Activated CD4-positive, alpha-beta T cell treated with anti-CD3 and anti-CD28 coated beads, Interleukin-2, amount 10 ng/mL, durations not matched to agents 24 days and 14 days (primary cell): ENCODE data around the gene DEUP1. TPM values are rescaled to one million over a fixed set of nuclear protein-coding genes. Genes with fewer than 3 reads are reported as not detected.
A peak's percentile ranks its signal among the peaks of the same experiment; 100 is the strongest.
"Not testable (repeated sequence)": the region's sequence is repeated elsewhere in the genome, so short reads cannot be mapped to it uniquely, and the experiment has no call there.

Source experiments
- DNase-seq: peaks from one replicate; pipeline ENCODE4 v3.0.0; 2022
- H3K27ac Mint-ChIP-seq: one replicate; pipeline ENCODE4 v1.8.0; 2022; ENCODE audit warnings: mild to moderate bottlenecking, mixed read lengths
- H3K27me3 Mint-ChIP-seq: one replicate; pipeline ENCODE4 v1.8.0; 2022; ENCODE audit warnings: mixed read lengths
- H3K36me3 Mint-ChIP-seq: one replicate; pipeline ENCODE4 v1.8.0; 2022; ENCODE audit warnings: low read depth, mild to moderate bottlenecking, mixed read lengths
- H3K4me1 Mint-ChIP-seq: one replicate; pipeline ENCODE4 v1.8.0; 2021; ENCODE audit warnings: mixed read lengths
- H3K4me3 Mint-ChIP-seq: one replicate; pipeline ENCODE4 v1.8.0; 2022; ENCODE audit warnings: mild to moderate bottlenecking, moderate library complexity, mixed read lengths
- H3K9me3 Mint-ChIP-seq: one replicate; pipeline ENCODE4 v1.8.0; 2021; ENCODE audit warnings: mixed read lengths
- intact Hi-C: fragments of 100-400 bp; cut with micrococcal nuclease; formaldehyde crosslinking; loops from one replicate; pipeline ENCODE4 v1.15.1; 2023
- total RNA-seq: library from RNA; stranded (reverse); gene quantifications from 2 replicates; pipeline ENCODE4 v1.2.3, GENCODE V29; 2022

Gene DEUP1
- total RNA-seq, 1 donor from 2014 or later: not detected

DNA sequence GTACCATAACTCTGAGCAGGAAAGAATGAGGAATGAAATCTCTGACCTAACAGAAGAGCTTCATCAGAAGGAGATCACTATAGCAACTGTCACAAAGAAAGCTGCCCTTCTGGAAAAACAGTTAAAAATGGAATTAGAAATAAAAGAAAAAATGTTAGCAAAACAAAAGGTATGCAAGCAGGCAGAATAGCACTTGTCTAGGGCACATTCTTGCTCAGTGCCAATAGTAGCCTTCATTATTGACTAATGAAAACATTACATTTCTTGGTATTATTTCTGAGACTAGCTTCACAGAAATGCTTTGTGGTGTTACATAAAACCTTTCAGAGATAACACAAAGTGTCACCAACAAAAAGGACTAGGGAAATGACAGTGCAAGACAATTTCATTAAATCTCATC, 63.9 kb downstream of the DEUP1 start:
- no peak overlapping the region for H3K27ac Mint-ChIP-seq
- intact Hi-C loops: no loop called here
- no peaks in the 10 kb centered on the region for H3K36me3 Mint-ChIP-seq
- DNase-seq: no peak
- H3K4me3 Mint-ChIP-seq: no peak overlapping the region
- H3K9me3 Mint-ChIP-seq: no peaks in the 10 kb centered on the region
- no peaks in the 10 kb centered on the region for H3K4me1 Mint-ChIP-seq
- no peaks in the 10 kb centered on the region for H3K27me3 Mint-ChIP-seq

DNA sequence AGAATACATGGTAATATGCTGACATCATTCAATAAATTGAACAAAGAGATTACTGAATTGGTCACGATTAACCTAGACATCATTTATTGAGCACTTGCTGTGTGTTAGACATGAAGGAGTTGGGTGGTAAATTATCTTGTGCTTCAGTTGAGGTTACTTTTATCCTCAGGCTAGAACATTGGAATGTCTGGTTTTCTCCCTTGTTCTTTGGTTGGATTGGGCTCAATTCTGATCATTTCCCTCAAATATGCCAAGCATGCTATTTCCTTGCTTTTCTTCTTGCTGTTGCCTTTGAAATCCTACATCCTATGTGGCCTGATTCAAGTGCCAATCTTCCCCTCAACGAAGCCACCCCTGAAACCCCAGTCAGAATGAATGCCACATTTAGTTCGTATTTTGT, 65.8 kb downstream of the DEUP1 start:
- H3K27ac Mint-ChIP-seq: no peak overlapping the region
- no peaks in the 10 kb centered on the region for H3K4me1 Mint-ChIP-seq
- peaks cover 2% of the 10 kb centered on the region for H3K27me3 Mint-ChIP-seq
- no peak for DNase-seq
- H3K36me3 Mint-ChIP-seq: no peaks in the 10 kb centered on the region
- intact Hi-C loops: no loop called here
- H3K4me3 Mint-ChIP-seq: no peak overlapping the region
- H3K9me3 Mint-ChIP-seq: no peaks in the 10 kb centered on the region

DNA sequence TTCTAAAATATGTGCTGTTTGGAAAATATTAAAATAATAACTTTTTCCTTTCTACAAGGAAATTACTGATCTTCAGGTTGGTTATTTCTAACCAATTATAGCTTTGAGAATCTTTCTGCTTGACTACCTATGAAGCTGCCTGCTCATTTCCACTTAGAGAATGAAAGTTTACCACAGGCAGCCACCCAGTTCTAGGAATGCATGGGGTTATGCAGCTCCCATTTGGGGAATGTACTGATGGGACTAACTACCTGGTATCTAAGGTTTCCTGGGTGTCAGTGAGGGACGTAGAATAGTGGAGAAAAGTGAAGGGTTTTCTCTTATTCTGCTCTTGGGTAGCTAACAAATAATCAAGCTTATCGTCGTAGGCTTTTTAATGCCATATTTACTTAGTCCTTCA, 73.4 kb downstream of the DEUP1 start:
- Mint-ChIP-seq H3K36me3 (no peaks in the 10 kb centered on the region), H3K27me3 (peaks cover 8% of the 10 kb centered on the region), H3K4me3 (no peak overlapping the region), H3K27ac (no peak overlapping the region), H3K4me1 (no peaks in the 10 kb centered on the region), H3K9me3 (no peaks in the 10 kb centered on the region)
- DNase-seq: no peak
- intact Hi-C loops: no loop called here

DNA sequence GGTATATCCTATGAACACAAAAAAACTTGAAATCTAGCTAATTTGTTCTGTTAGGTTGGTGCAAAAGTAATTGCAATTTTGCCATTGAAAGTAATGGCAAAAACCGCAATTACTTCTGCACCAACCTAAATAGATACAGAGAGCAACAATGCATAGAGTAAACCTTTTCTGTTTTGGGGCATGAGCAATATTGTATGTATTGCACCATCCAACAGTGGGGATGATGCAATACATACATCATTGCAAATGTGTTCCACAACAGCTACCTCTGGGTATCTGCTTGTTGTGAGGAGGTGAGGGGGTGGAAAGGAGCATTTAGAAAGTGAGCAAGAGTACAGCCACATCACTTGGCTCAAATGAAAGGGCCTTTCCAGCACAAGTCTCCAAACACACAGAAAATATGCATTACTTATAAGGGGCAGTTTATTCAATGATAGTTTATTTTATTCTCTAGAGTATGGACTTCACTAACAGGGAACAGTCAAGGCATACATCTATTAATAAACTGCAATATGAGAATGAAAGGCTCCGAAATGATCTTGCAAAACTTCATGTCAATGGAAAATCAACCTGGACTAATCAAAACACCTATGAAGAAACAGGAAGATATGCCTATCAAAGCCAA, 77.3 kb downstream of the DEUP1 start:
- Mint-ChIP-seq H3K4me1 (no peaks in the 10 kb centered on the region), H3K9me3 (no peaks in the 10 kb centered on the region), H3K4me3 (no peak overlapping the region), H3K27me3 (peaks cover 11% of the 10 kb centered on the region), H3K36me3 (no peaks in the 10 kb centered on the region), H3K27ac (no peak overlapping the region)
- no peak for DNase-seq
- intact Hi-C loops: no loop called here

- Mint-ChIP-seq H3K27ac (no peak overlapping the region), H3K27me3 (peaks cover 11% of the 10 kb centered on the region), H3K36me3 (no peaks in the 10 kb centered on the region), H3K4me1 (no peaks in the 10 kb centered on the region), H3K9me3 (no peaks in the 10 kb centered on the region), H3K4me3 (no peak overlapping the region)
- no peak for DNase-seq
- intact Hi-C loops: no loop called here
Measured at GRCh38 chr11:93410441-93410840, 79.9 kb downstream of the DEUP1 start.

- no peaks in the 10 kb centered on the region for H3K36me3 Mint-ChIP-seq
- H3K27ac Mint-ChIP-seq: no peak overlapping the region
- DNase-seq: no peak
- no peaks in the 10 kb centered on the region for H3K4me1 Mint-ChIP-seq
- peaks cover 9% of the 10 kb centered on the region for H3K27me3 Mint-ChIP-seq
- intact Hi-C loops: no loop called here
- no peak overlapping the region for H3K4me3 Mint-ChIP-seq
- H3K9me3 Mint-ChIP-seq: no peaks in the 10 kb centered on the region
Measured at GRCh38 chr11:93411705-93412104, 81.2 kb downstream of the DEUP1 start.

GRCh38 chr11:93432247-93432646, 101.7 kb downstream of the DEUP1 start:
- intact Hi-C loops: no loop called here
- Mint-ChIP-seq H3K27me3 (no peaks in the 10 kb centered on the region), H3K27ac (no peak overlapping the region), H3K36me3 (no peaks in the 10 kb centered on the region), H3K9me3 (no peaks in the 10 kb centered on the region), H3K4me1 (no peaks in the 10 kb centered on the region), H3K4me3 (no peak overlapping the region)
- no peak for DNase-seq

GRCh38 chr11:93443232-93443631, 112.7 kb downstream of the DEUP1 start:
- DNase-seq, H3K4me3 Mint-ChIP-seq, intact Hi-C loops, H3K27me3 Mint-ChIP-seq, H3K36me3 Mint-ChIP-seq, H3K27ac Mint-ChIP-seq, H3K9me3 Mint-ChIP-seq, H3K4me1 Mint-ChIP-seq: not testable (repeated sequence)

DNA sequence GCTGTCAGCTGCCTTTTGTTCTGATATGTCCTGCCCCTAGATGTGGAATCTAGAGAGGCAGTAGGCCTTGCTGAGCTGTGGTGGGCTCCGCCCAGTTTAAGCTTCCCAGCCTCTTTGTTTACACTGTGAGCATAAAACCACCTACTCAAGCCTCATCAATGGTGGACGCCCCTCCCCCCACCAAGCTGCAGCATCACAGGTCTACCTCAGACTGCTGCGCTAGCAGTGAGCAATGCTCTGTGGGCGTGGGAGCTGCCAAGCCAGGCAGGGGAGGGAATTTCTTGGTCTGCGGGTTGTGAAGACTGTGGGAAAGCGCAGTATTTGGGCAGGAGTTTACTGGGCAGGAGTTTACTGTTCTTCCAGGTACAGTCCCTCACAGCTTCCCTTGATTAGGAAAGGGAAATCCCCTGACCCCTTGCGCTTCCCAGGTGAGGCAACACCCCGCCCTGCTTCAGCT, 114.1 kb downstream of the DEUP1 start:
- H3K36me3 Mint-ChIP-seq: no peaks in the 10 kb centered on the region
- no peaks in the 10 kb centered on the region for H3K4me1 Mint-ChIP-seq
- H3K9me3 Mint-ChIP-seq: peaks cover 5% of the 10 kb centered on the region
- peak; percentile 58 for DNase-seq
- H3K27me3 Mint-ChIP-seq: peaks cover 5% of the 10 kb centered on the region
- intact Hi-C loops: no loop called here
- no peak overlapping the region for H3K27ac Mint-ChIP-seq
- no peak overlapping the region for H3K4me3 Mint-ChIP-seq

- H3K27ac Mint-ChIP-seq: no peak overlapping the region
- H3K36me3 Mint-ChIP-seq: no peaks in the 10 kb centered on the region
- H3K4me3 Mint-ChIP-seq: no peak overlapping the region
- peaks cover 18% of the 10 kb centered on the region for H3K27me3 Mint-ChIP-seq
- intact Hi-C loops: no loop called here
- H3K4me1 Mint-ChIP-seq: no peaks in the 10 kb centered on the region
- peaks cover 4% of the 10 kb centered on the region for H3K9me3 Mint-ChIP-seq
- no peak for DNase-seq
Measured at GRCh38 chr11:93458286-93458685, 127.7 kb downstream of the DEUP1 start.

DNA sequence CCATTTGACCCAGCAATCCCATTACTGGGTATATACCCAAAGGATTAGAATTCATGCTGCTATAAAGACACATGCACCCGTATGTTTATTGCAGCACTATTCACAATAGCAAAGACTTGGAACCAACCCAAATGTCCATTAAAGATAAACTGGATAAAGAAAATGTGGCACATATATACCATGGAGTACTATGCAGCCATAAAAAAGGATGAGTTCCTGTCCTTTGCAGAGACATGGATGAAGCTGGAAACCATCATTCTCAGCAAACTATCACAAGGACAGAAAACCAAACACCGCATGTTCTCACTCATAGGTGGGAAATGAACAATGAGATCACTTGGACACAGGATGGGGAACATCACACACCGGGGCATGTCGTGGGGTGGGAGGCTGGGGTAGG, 133.1 kb downstream of the DEUP1 start:
- H3K9me3 Mint-ChIP-seq, DNase-seq, H3K4me3 Mint-ChIP-seq, intact Hi-C loops, H3K36me3 Mint-ChIP-seq, H3K27ac Mint-ChIP-seq, H3K4me1 Mint-ChIP-seq: not testable (repeated sequence)
- peaks cover 14% of the 10 kb centered on the region for H3K27me3 Mint-ChIP-seq

- no peaks in the 10 kb centered on the region for H3K4me1 Mint-ChIP-seq
- H3K27me3 Mint-ChIP-seq: peaks cover 9% of the 10 kb centered on the region
- H3K27ac Mint-ChIP-seq: no peak overlapping the region
- H3K9me3 Mint-ChIP-seq: peaks cover 7% of the 10 kb centered on the region
- no peak overlapping the region for H3K4me3 Mint-ChIP-seq
- no peaks in the 10 kb centered on the region for H3K36me3 Mint-ChIP-seq
- DNase-seq: no peak
- intact Hi-C loops: no loop called here
Measured at GRCh38 chr11:93464927-93465540, 134.5 kb downstream of the DEUP1 start.

DNA sequence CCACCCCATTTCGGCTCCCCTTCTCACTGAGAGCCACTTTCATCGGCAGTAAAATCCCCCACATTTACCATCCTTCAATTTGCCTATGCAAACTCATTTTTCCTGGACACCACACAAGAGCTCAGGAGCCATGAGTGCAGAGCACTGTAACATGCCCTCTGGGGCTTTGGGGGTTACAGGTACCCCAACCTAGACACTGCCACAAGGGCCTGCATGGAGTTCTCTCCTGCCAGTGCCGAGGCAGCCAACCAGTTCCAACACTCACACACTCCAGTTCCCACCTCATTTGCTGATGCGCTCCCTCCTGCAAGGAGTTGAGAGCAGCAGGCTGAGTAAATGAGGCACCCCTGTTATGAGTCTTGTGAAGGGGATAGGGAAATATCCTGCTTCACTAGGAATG, 136.5 kb downstream of the DEUP1 start:
- no peak overlapping the region for H3K4me3 Mint-ChIP-seq
- H3K27me3 Mint-ChIP-seq: peaks cover 5% of the 10 kb centered on the region
- no peak for DNase-seq
- peaks cover 11% of the 10 kb centered on the region for H3K9me3 Mint-ChIP-seq
- no peaks in the 10 kb centered on the region for H3K36me3 Mint-ChIP-seq
- intact Hi-C loops: no loop called here
- no peaks in the 10 kb centered on the region for H3K4me1 Mint-ChIP-seq
- H3K27ac Mint-ChIP-seq: no peak overlapping the region

GRCh38 chr11:93468290-93468689, 137.7 kb downstream of the DEUP1 start:
- H3K27me3 Mint-ChIP-seq: peaks cover 3% of the 10 kb centered on the region
- no peaks in the 10 kb centered on the region for H3K36me3 Mint-ChIP-seq
- no peak overlapping the region for H3K4me3 Mint-ChIP-seq
- peaks cover 7% of the 10 kb centered on the region for H3K9me3 Mint-ChIP-seq
- H3K27ac Mint-ChIP-seq: no peak overlapping the region
- H3K4me1 Mint-ChIP-seq: no peaks in the 10 kb centered on the region
- intact Hi-C loops: no loop called here
- no peak for DNase-seq

GRCh38 chr11:93474123-93474522, 143.6 kb downstream of the DEUP1 start:
- Mint-ChIP-seq H3K27ac (no peak overlapping the region), H3K36me3 (peaks cover 8% of the 10 kb centered on the region), H3K4me1 (no peaks in the 10 kb centered on the region), H3K9me3 (peaks cover 4% of the 10 kb centered on the region), H3K4me3 (no peak overlapping the region), H3K27me3 (peaks cover 3% of the 10 kb centered on the region)
- intact Hi-C loops: no loop called here
- DNase-seq: no peak
